ENCODE measurements around the gene JAKMIP3. TPM values are rescaled to one million over a fixed set of nuclear protein-coding genes. Genes with fewer than 3 reads are reported as not detected.

Gene JAKMIP3
- polyA plus RNA-seq, 2 of the 4 experiments (the other 2 are of a cell fraction) = 3.1 to 4.1 TPM

- Histone ChIP-seq H3K4me2 (no peak overlapping the region), H3K9me3 (no peaks in the 10 kb centered on the region), H3K27ac (no peak overlapping the region), H3K4me1 (peaks cover 5% of the 10 kb centered on the region), H3K4me3 (no peak overlapping the region)
- ChIA-PET POLR2A (no interaction called here), CTCF (interaction anchor here (1.3 to 2.5 kb wide), 2 partner anchors 23 to 37 kb away, joined by 3 to 15 read pairs; no protein-coding TSS in a partner anchor)
- no peak for DNase-seq (ENCODE audit: low read depth in 1 of 2, low spot score in 1 of 2)
- no peak for ATAC-seq
- no peak for FAIRE-seq
- TF ChIP-seq PHF8 (IDR thresholded peaks at IDR 0.05; ENCODE audit: borderline replicate concordance, low read depth) (no peak), CEBPB (IDR thresholded peaks at IDR 0.05) (no peak), RFX5 (IDR thresholded peaks at IDR 0.05) (no peak), MAX (IDR thresholded peaks at IDR 0.05) (no peak), JUNB (IDR thresholded peaks at IDR 0.05) (no peak), EP300 (IDR thresholded peaks at IDR 0.05) (no peak), ZC3H11A (IDR thresholded peaks at IDR 0.05) (no peak), ZFP36 (IDR thresholded peaks at IDR 0.05; ENCODE audit: borderline replicate concordance, partially characterized antibody) (no peak), ESRRA (IDR thresholded peaks at IDR 0.05; ENCODE audit: borderline replicate concordance, low read length) (no peak), FOXS1 (CRISPR knock-in tag; IDR thresholded peaks at IDR 0.05) (no peak), CHD2 (IDR thresholded peaks at IDR 0.05; ENCODE audit: low read length, partially characterized antibody) (no peak), SREBF2 (IDR thresholded peaks at IDR 0.05) (no peak), HOXB13 (CRISPR knock-in tag; IDR thresholded peaks at IDR 0.05; ENCODE audit: low read depth) (no peak), POLR2AphosphoS2 (conservative IDR thresholded peaks at IDR 0.05; ENCODE audit: low read length) (no peak), KDM1A (IDR thresholded peaks at IDR 0.05; ENCODE audit: low read depth) (no peak), RNF2 (IDR thresholded peaks at IDR 0.05; ENCODE audit: borderline replicate concordance, low read depth) (no peak)
- TF ChIP-seq, protein P1, sequence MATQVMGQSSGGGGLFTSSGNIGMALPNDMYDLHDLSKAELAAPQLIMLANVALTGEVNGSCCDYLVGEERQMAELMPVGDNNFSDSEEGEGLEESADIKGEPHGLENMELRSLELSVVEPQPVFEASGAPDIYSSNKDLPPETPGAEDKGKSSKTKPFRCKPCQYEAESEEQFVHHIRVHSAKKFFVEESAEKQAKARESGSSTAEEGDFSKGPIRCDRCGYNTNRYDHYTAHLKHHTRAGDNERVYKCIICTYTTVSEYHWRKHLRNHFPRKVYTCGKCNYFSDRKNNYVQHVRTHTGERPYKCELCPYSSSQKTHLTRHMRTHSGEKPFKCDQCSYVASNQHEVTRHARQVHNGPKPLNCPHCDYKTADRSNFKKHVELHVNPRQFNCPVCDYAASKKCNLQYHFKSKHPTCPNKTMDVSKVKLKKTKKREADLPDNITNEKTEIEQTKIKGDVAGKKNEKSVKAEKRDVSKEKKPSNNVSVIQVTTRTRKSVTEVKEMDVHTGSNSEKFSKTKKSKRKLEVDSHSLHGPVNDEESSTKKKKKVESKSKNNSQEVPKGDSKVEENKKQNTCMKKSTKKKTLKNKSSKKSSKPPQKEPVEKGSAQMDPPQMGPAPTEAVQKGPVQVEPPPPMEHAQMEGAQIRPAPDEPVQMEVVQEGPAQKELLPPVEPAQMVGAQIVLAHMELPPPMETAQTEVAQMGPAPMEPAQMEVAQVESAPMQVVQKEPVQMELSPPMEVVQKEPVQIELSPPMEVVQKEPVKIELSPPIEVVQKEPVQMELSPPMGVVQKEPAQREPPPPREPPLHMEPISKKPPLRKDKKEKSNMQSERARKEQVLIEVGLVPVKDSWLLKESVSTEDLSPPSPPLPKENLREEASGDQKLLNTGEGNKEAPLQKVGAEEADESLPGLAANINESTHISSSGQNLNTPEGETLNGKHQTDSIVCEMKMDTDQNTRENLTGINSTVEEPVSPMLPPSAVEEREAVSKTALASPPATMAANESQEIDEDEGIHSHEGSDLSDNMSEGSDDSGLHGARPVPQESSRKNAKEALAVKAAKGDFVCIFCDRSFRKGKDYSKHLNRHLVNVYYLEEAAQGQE (IDR thresholded peaks at IDR 0.05) = no peak
- TF ChIP-seq, protein P2, sequence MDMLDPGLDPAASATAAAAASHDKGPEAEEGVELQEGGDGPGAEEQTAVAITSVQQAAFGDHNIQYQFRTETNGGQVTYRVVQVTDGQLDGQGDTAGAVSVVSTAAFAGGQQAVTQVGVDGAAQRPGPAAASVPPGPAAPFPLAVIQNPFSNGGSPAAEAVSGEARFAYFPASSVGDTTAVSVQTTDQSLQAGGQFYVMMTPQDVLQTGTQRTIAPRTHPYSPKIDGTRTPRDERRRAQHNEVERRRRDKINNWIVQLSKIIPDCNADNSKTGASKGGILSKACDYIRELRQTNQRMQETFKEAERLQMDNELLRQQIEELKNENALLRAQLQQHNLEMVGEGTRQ (IDR thresholded peaks at IDR 0.05) = no peak
- TF ChIP-seq, protein P3, sequence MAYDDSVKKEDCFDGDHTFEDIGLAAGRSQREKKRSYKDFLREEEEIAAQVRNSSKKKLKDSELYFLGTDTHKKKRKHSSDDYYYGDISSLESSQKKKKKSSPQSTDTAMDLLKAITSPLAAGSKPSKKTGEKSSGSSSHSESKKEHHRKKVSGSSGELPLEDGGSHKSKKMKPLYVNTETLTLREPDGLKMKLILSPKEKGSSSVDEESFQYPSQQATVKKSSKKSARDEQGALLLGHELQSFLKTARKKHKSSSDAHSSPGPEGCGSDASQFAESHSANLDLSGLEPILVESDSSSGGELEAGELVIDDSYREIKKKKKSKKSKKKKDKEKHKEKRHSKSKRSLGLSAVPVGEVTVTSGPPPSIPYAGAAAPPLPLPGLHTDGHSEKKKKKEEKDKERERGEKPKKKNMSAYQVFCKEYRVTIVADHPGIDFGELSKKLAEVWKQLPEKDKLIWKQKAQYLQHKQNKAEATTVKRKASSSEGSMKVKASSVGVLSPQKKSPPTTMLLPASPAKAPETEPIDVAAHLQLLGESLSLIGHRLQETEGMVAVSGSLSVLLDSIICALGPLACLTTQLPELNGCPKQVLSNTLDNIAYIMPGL (CRISPR knock-in tag; IDR thresholded peaks at IDR 0.05; ENCODE audit: borderline replicate concordance) = no peak
- TF ChIP-seq, protein P4, sequence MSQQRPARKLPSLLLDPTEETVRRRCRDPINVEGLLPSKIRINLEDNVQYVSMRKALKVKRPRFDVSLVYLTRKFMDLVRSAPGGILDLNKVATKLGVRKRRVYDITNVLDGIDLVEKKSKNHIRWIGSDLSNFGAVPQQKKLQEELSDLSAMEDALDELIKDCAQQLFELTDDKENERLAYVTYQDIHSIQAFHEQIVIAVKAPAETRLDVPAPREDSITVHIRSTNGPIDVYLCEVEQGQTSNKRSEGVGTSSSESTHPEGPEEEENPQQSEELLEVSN (IDR thresholded peaks at IDR 0.05; ENCODE audit: borderline replicate concordance, low read depth) = no peak
- 47% methylated on average over 12 of the region's 12 CpGs for WGBS (ENCODE audit: missing lambda C conversion rate)
Measured at GRCh38 chr10:132059760-132060508, 5.8 kb upstream of the JAKMIP3 start.
